ENCODE results near the gene PRM3.

The PRM3 gene

DNA sequence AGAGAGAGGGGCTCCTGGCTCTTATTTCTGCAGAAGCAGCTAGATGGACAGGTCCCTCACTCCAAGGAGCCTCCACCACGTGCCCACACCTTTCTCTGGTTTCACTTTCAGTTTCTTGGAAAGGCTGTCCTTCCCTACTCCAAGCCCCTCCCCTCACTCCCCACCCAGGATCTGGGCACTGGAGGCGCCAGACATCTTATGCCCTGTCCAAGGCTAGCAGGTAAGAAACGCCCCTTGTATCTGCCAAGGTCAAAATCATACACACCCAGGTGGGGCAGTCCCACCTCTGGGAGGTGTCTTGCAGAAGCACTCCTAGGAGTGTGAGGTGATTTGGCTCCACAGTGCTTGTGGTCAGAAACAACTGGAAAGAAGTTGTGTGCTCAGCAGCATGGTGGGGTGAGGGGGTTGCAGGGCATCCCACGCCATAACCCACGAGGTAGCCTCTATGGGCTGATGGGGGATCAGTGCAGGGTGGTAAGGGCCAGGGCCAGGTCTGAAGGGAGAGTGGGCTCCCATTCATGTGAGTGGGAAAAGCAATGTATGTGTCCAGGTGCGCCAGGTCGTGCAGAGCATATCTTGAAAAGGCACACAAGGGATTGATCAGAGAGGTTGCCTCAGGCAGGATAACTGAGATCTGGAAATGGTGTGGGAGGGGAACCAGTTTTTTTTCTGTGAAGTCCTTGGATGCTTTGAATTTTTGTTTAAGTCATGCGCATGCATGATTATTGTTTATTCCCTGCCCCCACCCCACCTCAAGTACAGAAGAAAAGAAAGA, 39.5 kb upstream of the PRM3 start:
- Histone ChIP-seq H3K27ac (ENCODE audit: low read depth, low read length) (peak overlapping the region; percentile 82), H3K27me3 (ENCODE audit: control insufficient read depth, insufficient read depth, low read length) (no peaks in the 10 kb centered on the region), H3K9me3 (ENCODE audit: control insufficient read depth, insufficient read depth, low read length) (no peaks in the 10 kb centered on the region), H3K4me1 (ENCODE audit: control insufficient read depth, insufficient read depth, low read length) (peaks cover 43% of the 10 kb centered on the region), H3K4me3 (ENCODE audit: low read depth, low read length) (0 out of 2 replicates have a peak overlapping the region, but pooled peaks have one; percentile 13), H3K9ac (ENCODE audit: low read depth, low read length) (peak overlapping the region; percentile 50), H3K36me3 (ENCODE audit: control insufficient read depth, insufficient read depth, low read length) (no peaks in the 10 kb centered on the region)

DNA sequence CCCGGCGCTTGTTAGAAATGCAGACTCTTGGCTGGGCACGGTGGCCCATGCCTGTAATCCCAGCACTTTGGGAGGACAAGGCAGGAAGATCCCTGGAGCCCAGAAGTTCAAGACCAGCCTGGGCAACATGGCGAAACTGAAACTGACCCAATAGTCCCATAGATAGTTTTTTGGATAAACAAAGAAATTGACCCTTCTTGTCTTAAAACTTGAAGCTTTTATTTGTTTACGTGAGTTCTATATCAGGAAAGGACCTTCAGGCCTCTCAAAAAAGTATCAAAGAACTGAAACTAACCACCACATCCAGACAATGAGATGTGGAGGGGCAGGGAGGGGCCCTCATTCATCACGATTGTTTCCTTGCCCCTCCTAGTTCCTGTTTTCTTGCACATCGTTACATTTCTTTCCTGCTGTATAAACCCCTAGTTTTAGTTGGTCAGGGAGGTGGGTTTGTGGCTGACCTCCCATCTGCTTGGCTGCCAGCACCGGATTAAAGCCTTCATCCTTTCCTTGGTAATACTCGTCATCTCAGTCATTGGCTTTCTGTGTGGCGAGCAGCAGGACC, 37.6 kb upstream of the PRM3 start:
- Histone ChIP-seq H3K27ac (ENCODE audit: low read depth, low read length) (no peak overlapping the region), H3K4me1 (ENCODE audit: control insufficient read depth, insufficient read depth, low read length) (peaks cover 37% of the 10 kb centered on the region), H3K36me3 (ENCODE audit: control insufficient read depth, insufficient read depth, low read length) (no peaks in the 10 kb centered on the region), H3K4me3 (ENCODE audit: low read depth, low read length) (no peak overlapping the region), H3K9me3 (ENCODE audit: control insufficient read depth, insufficient read depth, low read length) (no peaks in the 10 kb centered on the region), H3K27me3 (ENCODE audit: control insufficient read depth, insufficient read depth, low read length) (no peaks in the 10 kb centered on the region), H3K9ac (ENCODE audit: low read depth, low read length) (no peak overlapping the region)

DNA sequence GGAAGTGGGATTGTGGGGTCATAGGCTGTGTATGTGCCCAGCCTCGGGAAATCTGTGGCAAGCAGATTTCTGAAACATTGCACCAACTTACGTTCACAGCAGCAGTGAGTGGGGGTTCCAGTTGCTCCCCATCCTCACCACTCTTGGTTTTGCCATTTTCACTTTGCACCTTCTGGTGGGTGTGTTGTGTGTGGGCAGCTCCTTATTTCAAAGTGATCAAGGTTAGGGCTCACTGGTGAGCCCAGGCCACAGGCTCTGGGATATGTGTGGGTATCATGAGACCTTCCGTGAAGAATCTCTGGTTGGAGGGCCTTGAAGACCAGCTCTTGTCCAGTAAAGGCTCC, 37.2 kb upstream of the PRM3 start:
- no peak overlapping the region for H3K27ac ChIP-seq (ENCODE audit: low read depth, low read length)

DNA sequence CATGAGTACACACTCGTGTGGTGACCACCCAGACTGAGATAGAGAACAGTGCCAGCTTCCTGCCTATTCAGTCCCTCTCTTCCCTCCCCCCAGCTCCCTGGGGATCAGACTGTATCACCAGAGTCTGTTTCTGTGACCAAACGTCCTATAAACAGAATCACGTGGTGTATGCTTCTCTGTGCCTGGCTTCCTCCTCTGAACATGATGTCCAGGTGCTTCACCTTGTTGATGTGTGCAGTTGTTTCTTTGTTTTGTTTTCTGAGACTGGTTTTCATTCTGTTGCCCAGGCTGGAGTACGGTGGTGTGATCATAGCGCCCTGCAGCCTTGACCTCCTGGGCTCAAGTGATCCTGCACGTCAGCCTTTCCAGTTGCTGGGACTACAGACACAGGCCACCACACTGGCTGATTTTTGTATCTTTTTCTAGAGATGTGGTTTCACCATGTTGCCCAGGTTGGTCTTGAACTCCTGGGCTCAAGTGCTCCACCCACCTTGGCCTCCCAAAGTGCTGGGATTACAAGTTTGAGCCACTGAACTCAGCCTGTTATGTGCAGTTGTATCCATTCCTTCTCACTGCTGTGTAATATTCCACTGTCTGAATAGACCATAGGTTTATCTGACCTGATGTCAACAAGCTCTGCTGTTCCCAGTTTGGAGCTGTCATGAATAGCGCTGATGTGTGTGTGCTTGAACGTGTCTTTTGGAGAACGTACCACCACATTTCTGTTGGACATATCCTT, 36.6 kb upstream of the PRM3 start:
- H3K27ac ChIP-seq (ENCODE audit: low read depth, low read length) = no peak overlapping the region

More for the DNA sequence above, 37.2 kb upstream of the PRM3 start:
- Histone ChIP-seq H3K9ac (ENCODE audit: low read depth, low read length) (no peak overlapping the region), H3K4me1 (ENCODE audit: control insufficient read depth, insufficient read depth, low read length) (peaks cover 33% of the 10 kb centered on the region), H3K9me3 (ENCODE audit: control insufficient read depth, insufficient read depth, low read length) (no peaks in the 10 kb centered on the region), H3K36me3 (ENCODE audit: control insufficient read depth, insufficient read depth, low read length) (no peaks in the 10 kb centered on the region), H3K27me3 (ENCODE audit: control insufficient read depth, insufficient read depth, low read length) (no peaks in the 10 kb centered on the region), H3K4me3 (ENCODE audit: low read depth, low read length) (no peak overlapping the region)

GRCh38 chr16:11308493-11309283, 35.3 kb upstream of the PRM3 start:
- Histone ChIP-seq H3K27ac (ENCODE audit: low read depth, low read length) (no peak overlapping the region), H3K4me1 (ENCODE audit: control insufficient read depth, insufficient read depth, low read length) (peaks cover 17% of the 10 kb centered on the region)

More for the DNA sequence above, 36.6 kb upstream of the PRM3 start:
- Histone ChIP-seq H3K9me3 (ENCODE audit: control insufficient read depth, insufficient read depth, low read length) (no peaks in the 10 kb centered on the region), H3K4me3 (ENCODE audit: low read depth, low read length) (no peak overlapping the region), H3K4me1 (ENCODE audit: control insufficient read depth, insufficient read depth, low read length) (peaks cover 29% of the 10 kb centered on the region), H3K27me3 (ENCODE audit: control insufficient read depth, insufficient read depth, low read length) (no peaks in the 10 kb centered on the region), H3K36me3 (ENCODE audit: control insufficient read depth, insufficient read depth, low read length) (no peaks in the 10 kb centered on the region), H3K9ac (ENCODE audit: low read depth, low read length) (no peak overlapping the region)

GRCh38 chr16:11307639-11308492, 34.4 kb upstream of the PRM3 start:
- Histone ChIP-seq H3K9me3 (ENCODE audit: control insufficient read depth, insufficient read depth, low read length) (no peaks in the 10 kb centered on the region), H3K4me1 (ENCODE audit: control insufficient read depth, insufficient read depth, low read length) (peaks cover 9% of the 10 kb centered on the region), H3K9ac (ENCODE audit: low read depth, low read length) (no peak overlapping the region), H3K27ac (ENCODE audit: low read depth, low read length) (no peak overlapping the region), H3K4me3 (ENCODE audit: low read depth, low read length) (no peak overlapping the region), H3K27me3 (ENCODE audit: control insufficient read depth, insufficient read depth, low read length) (no peaks in the 10 kb centered on the region), H3K36me3 (ENCODE audit: control insufficient read depth, insufficient read depth, low read length) (no peaks in the 10 kb centered on the region)

More at GRCh38 chr16:11308493-11309283, 35.3 kb upstream of the PRM3 start:
- no peak overlapping the region for H3K9ac ChIP-seq (ENCODE audit: low read depth, low read length)
- H3K9me3 ChIP-seq (ENCODE audit: control insufficient read depth, insufficient read depth, low read length) = no peaks in the 10 kb centered on the region
- H3K36me3 ChIP-seq (ENCODE audit: control insufficient read depth, insufficient read depth, low read length) = no peaks in the 10 kb centered on the region
- H3K4me3 ChIP-seq (ENCODE audit: low read depth, low read length) = no peak overlapping the region
- no peaks in the 10 kb centered on the region for H3K27me3 ChIP-seq (ENCODE audit: control insufficient read depth, insufficient read depth, low read length)

- no peak overlapping the region for H3K27ac ChIP-seq (ENCODE audit: low read depth, low read length)
These were observed 33.7 kb upstream of the PRM3 start for GRCh38 chr16:11306997-11307638.

DNA sequence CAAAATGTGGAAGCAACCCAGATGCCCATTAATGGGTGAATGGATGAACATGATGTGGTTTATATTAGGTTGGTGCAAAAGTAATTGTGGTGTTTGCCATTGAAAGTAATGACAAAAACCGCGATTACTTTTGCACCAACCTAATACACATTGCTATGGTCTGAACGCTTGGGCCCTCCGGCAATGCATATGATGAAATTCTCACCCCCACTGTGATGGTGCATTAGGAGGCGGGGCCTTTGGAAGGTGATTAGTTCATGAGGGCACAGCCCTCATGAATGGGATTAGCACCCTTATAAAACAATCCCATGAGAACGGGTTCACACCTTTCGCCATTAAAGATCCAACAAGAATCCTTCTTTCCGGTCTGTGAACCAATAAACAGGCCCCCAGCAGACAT, 33.0 kb upstream of the PRM3 start:
- H3K9me3 ChIP-seq (ENCODE audit: control insufficient read depth, insufficient read depth, low read length) = no peaks in the 10 kb centered on the region
- H3K4me3 ChIP-seq (ENCODE audit: low read depth, low read length) = no peak overlapping the region
- no peak overlapping the region for H3K9ac ChIP-seq (ENCODE audit: low read depth, low read length)
- no peak overlapping the region for H3K27ac ChIP-seq (ENCODE audit: low read depth, low read length)
- H3K36me3 ChIP-seq (ENCODE audit: control insufficient read depth, insufficient read depth, low read length) = no peaks in the 10 kb centered on the region
- no peaks in the 10 kb centered on the region for H3K27me3 ChIP-seq (ENCODE audit: control insufficient read depth, insufficient read depth, low read length)
- H3K4me1 ChIP-seq (ENCODE audit: control insufficient read depth, insufficient read depth, low read length) = peaks cover 4% of the 10 kb centered on the region; the same call in 1 of the 2 replicates

More at GRCh38 chr16:11306997-11307638, 33.7 kb upstream of the PRM3 start:
- no peaks in the 10 kb centered on the region for H3K27me3 ChIP-seq (ENCODE audit: control insufficient read depth, insufficient read depth, low read length)
- H3K9ac ChIP-seq (ENCODE audit: low read depth, low read length) = no peak overlapping the region
- no peaks in the 10 kb centered on the region for H3K36me3 ChIP-seq (ENCODE audit: control insufficient read depth, insufficient read depth, low read length)
- no peaks in the 10 kb centered on the region for H3K9me3 ChIP-seq (ENCODE audit: control insufficient read depth, insufficient read depth, low read length)
- peaks cover 4% of the 10 kb centered on the region; the same call in 1 of the 2 replicates for H3K4me1 ChIP-seq (ENCODE audit: control insufficient read depth, insufficient read depth, low read length)
- H3K4me3 ChIP-seq (ENCODE audit: low read depth, low read length) = no peak overlapping the region

DNA sequence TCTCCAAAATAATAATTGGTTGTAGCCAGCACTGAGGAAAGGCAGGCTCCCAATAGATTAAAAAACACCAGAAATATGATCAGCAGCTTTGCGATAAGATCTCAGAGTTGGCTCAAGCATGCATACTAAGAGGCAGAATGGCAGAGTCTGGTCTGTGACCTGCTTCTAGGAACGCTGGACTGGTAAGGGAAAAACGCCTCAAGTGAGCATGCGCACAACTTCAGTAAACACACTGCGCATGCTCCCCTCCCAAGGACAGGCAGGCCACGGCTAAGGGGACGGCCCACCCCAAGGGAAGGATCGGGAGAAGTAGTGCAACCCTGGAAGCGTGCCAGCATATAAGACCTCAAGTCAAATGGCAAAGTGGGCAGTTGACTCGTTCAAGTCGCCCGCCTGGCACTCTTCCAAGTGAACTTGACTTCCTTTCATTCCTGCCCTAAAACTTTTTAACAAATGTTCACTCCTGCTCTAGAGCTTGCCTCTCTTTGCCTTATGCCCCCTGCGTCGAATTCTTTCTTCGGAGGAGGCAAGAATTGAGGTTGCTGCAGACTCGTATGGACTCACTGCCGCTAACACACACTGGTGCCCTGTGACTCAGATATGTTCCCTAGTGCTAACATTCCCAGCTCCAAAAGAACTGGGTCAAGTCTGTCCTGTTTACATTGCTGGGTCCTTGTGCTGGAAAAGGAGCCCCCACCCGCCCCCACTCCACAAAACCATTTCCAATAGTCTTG, 30.1 kb upstream of the PRM3 start:
- H3K9me3 ChIP-seq (ENCODE audit: control insufficient read depth, insufficient read depth, low read length) = no peaks in the 10 kb centered on the region
- H3K27ac ChIP-seq (ENCODE audit: low read depth, low read length) = no peak overlapping the region
- H3K4me1 ChIP-seq (ENCODE audit: control insufficient read depth, insufficient read depth, low read length) = peaks cover 4% of the 10 kb centered on the region; the same call in 1 of the 2 replicates
- no peaks in the 10 kb centered on the region for H3K27me3 ChIP-seq (ENCODE audit: control insufficient read depth, insufficient read depth, low read length)
- H3K36me3 ChIP-seq (ENCODE audit: control insufficient read depth, insufficient read depth, low read length) = no peaks in the 10 kb centered on the region
- H3K4me3 ChIP-seq (ENCODE audit: low read depth, low read length) = no peak overlapping the region
- H3K9ac ChIP-seq (ENCODE audit: low read depth, low read length) = no peak overlapping the region
